HG02798 (cell line): ENCODE results near the gene SLC12A7.

Source experiments
- ATAC-seq: cut with Tn5 transposase; IDR thresholded peaks from one replicate; pipeline ENCODE4 v1.9.1; 2021; ENCODE audit warnings: mild to moderate bottlenecking; ENCODE audit not compliant: unreplicated experiment, poor library complexity

SLC12A7 gene

DNA sequence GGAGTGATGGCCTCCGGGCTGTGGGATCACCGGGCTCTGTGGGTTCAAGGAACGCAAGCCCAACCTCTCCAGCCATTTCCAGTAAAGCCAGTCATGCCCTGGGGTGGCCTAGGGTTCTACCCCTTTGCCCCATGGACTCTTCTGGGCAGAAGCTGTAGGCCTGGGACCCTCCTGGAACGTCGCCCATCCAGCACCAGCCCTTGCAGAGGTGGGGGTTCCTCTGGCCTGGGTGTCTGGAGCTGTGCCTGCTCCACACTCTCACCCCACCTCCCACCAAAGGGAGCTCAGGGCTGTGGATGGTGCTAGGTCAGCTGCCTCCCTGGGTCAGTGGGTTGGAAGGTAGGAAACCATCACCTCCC is 1.4 kb upstream of the SLC12A7 start:
- ATAC-seq, result no peak

DNA sequence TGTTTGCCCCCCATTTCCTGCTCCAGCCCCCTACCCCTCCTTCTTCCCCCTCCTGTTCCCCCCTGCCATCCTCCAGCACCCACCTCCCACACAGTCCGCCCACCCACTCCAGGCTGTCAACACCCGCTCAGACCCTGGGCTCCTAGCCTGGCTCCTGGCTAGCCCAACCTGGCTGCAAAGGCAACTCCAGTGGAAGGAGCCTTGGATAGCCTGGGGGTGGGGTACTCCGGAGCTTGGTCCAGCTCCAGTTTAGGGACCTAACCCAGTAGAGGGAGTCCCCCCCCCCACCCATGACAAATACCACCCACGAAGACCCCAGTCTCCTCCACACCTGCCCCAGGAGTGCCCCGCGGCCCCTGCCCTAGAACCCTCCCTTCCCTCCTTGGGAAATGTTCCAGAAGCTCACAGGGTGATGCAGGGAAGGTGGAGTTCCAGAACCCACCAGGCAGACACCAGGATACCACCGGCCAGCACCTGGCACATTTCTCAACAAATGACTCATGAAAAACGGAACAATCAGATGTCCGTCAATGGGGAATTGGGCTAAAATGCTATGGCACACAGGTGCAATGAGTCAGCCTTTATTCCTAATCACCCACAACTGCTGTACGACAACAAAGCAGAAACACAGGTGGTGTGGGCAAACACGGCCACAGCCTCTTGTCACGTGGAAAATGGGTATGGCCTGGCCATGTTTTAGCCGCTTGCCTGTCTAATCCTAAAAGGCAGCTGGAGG is 901 bp upstream of the SLC12A7 start:
- no peak for ATAC-seq

DNA sequence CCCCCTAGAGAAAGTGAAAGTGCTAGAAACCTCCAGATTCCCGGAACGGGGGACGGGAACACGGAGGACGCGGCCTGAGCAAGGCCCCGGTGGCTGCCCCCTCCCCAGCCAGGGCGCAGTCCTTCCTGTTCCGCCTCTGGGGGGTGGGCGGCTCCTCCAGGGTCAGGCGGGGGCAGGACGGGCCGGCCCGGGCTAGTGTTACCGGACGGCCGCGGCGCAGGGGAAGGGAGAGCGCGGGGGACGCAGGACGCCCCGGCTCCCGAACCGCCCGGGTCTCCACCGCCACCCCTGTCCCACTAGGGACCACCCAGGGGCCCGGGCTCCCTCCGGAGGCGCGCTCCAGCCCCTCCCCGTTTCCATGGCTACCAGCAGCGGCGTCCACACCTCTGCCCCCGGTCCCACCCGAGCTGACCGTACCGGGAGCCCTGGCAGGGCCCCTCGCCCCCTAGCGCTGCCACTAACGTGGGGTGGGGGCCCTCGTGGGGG is 579 bp downstream of the SLC12A7 start:
- ATAC-seq, result no peak

DNA sequence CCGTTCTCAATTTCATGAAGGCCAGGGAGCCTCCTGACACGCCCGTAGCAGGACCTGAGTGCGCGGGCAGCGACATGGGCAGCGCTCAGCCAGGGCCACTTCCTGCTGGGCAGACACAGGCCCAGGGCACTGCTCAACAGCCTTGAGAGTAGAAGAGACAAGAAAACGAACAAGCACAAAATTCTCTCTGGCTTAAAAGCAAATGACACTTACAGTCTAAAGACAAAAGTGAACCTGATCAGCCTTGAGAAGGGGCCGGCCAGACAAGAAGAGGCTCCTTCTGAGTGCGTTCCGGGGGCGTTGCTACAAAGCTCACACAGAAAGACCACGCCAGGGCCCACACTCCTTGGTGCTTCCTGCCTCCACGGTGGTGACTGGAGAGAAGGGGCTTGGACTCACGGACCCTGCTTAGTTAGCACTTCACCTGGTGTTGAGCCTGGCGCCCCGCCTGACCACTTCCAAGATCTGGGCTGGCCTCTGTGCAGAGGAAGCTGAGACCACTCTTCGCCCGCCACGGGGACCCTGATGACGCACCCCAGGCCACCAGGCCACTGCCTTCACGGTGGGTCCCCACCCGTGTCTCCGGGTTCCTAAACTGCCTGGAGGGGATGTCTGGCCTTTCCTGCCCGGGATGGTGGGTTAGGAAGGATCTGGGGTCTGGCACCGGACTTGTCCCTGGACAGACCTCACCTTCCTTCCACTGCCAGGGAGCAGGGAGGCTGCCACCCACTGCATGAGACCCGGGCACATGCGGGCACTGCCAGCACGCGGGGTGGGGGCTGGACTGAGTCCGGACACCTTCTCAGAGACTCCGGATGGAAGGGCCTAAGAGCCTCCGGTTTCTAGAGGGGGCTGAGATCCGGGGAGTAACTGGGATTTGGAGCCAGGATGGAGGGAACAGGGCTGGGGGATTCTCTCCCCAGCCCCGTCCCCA is 1.3 kb downstream of the SLC12A7 start:
- no peak for ATAC-seq

DNA sequence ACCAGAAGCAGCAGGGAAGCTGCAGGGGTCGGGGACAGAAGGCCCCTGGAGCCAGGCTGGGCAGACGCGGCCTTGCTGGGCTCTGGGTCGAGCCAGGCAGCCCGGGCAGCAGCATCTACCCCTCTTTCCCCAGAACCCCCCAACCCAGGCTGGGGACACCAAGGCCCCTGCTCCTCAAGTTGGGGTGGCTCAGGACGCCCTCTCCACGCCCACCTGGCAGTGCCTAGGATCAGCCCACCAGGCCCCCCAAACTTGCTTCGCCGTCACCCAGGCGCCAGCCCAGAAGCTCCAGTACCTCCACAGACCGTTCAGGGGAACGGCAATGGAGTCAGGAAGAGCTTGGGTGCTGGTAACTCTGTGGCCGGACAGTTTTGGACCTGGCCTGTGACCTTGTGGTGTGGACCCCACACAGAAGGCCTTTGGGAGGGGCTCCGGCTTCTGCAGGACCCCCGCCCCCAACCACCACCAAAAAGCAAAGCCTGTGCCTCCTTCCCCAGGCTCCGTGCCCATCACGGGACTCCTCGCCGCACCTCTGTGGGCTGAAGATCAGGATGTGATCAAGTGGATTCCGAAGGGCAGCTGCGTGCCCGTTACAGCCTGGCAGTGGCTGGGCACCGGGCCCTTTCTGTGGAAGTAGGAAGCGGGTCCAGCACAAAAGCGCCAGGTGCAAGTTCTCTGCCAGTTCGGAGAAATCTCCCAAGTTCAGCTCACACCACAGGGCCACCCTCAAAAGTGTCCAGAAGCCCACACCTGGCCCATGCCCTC is 2.1 kb downstream of the SLC12A7 start:
- ATAC-seq, result no peak

DNA sequence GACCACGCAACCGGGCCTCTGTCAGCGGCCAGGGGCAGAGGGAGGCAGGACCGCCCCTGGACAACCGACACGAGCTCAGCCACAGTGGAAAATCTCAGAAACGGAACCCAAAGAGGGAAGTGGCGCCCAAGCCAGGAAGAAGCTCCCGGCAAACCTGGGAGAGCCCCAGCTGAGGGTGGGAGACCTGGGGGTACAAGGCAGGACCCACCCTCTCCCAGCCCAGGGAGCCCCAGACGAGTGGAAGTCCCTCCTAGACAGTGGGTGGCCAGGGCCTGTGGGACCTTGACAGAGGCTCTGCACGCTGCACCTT is 3.0 kb downstream of the SLC12A7 start:
- no peak for ATAC-seq

DNA sequence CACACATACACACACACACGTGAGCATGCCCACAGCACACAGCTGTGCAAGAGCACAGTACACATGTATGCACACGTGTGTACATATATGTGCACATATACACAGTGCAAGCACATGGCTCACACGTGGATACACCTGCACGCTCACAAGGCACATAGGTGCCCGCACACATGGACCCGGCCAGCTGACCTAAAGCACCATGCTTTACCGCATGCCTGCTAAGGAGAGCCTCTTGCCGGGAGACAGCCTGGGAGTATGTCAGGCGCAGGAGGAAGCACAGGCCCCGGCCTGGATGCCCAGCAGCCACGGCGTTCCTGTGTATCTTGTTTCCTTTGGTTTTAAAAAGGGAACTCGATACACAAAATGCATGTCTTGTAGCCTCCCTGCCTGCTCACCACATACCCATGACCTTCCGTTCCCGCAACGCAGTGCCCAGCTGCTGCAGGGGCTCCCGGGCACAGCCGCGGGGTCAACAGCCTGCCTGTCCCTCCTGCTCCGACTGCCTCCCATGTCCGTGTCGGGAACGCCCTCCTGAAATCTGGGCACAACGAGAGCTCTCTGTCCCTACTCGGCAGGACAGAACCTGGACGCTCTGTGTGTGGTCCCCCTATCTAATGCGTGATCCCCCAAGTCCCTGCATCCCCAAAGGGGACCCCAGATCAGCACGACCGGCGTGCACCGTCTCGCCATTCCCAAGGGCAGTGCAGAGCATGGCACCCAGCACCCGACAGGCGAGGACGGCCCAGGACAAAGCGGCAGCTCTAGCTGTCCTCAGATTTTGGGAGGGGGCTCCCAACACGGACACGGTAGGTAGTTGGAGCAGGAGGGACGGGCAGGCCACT is 3.6 kb downstream of the SLC12A7 start:
- ATAC-seq, result no peak

DNA sequence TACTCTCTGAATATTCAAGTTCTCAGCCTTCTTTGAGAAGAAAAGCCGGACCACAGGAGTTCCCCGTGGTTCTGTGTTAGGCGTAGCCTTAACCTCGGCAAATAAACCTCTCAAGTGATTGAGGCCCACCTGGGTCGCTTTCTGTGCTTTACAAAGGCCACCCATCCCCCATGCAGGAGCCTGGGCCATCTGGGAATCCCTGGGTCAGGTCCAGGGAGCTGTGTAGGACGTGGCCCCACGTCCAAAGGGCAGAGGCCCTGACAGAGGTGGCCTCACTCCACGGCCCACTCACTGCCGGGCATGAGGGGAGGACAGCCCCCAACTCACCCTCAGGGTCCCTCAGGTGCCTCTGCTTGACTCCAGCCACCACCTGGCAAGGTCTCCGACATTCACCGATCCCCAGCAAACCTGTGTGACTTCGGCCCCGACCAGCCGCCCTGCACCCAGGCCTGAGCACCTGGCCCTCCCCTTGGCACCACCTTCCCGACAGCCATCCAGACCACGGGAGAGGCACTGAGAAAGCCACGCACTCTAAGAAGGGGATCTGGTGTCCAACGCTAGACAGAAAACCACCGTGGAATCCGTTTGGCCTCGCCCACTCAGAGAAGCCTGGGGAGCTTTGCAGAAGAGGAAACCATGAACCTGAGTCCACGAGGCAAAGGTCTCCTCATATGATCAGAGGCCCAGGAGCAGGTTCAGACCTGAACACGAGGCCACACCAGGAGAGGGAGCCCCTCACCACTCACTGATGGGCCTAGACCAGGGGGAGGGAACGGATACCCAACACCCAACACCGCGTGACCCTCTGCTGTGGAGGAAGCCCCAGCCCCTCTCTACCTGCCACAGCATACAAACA is 4.5 kb downstream of the SLC12A7 start:
- ATAC-seq, result no peak

DNA sequence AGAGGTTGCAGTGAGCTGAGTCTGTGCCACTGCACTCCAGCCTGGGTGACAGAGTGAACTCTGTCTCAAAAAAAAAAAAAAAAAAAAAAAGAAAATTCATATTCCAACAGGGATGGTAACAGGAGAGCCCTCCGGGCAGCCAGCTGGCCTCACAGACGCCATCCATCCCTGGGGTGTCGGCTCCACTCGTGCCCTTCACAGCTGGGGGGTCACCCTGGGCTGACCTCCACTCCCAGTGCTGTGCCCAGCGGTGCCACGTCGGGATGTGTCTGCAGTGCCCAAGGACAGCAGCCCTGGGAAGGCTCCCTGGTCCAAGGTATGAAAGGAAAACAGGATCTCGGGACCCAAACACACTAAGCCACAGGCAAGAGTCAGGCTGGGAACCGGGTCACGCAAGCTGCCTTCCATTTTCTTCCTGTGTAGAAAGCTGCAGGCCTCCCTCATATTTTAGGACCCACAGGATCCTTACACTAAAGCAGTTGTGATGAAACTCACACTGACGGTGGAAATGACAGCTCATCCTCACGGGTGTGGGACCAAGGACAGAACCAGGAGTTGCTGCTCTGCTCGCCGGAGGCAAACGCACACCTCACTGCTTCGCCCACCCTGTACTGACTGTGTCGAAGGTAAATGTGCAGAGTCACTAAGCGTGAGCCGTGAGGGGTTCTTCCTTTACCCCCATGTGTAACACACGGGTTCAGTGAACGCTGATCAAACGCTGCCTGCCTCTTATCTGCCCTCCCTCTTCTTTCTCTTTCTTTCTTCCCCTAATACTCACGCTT is 5.3 kb downstream of the SLC12A7 start:
- no peak for ATAC-seq

DNA sequence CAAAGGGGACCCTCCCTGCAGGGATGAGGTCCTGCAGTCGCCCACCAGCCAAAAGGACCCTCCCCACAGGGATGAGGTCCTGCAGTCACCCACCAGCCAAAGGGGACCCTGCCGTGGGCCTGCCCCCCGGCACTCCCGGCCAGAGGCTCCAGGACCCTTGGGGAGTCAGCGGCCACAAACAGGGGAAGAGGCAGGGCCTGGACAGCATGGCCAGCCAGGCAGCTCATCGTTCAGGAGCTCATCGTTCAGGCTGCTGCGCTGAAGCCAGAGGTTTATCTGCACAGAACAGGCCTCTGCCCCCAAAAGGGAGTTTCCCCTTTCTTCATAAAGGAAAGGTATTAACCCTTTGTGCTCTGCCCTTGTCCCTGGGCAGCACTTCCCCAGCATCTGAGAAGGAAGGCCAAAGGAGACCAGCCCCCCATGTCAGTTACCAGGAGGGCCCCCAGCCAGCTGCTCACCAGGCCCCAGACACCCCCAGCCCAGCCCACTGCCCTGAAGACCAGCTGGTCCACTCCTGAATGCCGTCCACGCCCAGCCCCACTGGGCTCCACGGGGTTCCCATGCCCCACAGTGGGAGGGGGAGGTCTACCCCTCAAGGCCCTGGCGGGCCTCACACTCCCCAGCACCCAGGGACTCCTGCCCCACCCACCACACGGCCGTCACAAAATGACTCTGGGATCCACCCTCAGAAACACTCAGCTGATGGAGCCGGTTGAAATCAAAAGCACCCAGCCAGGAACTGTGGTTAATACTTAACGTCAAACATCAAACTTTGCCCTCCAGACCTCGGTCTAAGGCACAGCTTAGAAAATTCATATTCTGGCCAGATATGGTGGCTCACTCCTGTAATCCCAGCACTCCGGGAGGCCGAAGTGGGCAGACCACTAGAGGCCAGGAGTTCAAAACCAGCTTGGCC is 6.3 kb downstream of the SLC12A7 start:
- ATAC-seq, result no peak

DNA sequence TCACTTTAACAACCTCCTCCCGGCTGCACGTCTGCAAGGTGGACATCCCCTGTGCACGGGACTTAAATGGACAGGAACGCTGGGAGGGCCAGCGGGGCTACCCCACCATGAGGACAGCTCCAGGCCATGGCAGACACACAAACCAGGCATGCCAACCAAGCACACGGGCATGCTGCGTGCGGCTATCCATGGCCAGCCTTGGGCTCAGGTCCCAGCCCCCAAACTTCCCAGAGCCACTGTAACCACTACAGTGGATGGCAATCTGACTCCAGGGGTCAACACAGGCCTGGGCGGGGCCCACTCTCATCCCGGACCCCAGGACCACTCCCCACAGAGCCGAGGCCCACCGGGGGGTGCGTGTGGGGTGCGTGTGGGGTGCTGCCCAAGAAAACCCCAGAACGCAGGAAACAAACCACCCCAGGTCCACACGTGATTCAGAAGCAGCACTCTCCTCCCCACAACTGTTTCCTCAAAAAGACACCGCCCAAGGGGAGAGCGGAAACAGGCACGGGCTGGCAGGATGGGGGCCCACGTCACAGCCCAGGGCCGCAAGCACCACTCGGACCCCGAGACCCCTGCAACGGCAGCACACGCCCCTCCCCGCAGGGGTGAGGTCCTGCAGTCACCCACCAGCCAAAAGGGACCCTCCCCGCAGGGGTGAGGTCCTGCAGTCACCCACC is 7.4 kb downstream of the SLC12A7 start:
- no peak for ATAC-seq

DNA sequence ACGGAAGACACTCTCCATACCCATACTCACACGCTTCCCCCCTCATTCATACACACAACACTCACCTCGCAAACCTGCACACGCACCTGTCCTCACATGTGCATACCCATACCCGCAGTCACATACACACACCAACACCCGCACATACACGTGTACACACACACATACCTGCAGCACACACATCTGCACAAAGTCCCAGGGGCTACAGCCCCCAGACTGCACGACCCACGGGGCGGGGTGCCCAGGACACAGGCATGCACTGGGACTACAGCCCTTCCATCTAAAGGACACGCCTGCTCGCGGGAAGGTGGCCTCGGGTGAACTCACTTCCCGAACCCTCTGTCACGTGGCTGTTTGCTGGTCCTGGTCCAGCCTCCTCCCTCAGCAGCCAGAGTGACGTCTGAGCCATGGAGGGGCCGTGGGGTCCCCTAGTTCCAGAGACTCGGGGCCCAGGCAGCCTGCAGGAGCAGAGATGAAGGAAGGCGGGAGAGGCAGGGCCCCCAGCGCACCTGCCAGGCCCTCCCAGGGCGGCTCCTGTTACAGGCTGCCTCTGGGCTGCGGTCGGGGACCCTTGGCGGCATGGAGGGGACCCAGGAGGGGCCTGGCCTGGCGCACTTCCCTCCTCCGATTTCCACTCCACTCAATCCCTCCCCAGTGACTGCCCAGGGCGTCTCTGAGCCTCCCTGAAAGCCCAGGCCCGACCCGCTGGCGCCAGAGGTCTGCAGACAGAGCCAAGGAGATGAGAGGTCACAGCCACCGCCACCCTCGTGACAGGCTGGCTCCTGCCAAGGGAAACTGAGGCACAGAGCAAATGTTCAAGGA is 8.1 kb downstream of the SLC12A7 start:
- ATAC-seq, result no peak

DNA sequence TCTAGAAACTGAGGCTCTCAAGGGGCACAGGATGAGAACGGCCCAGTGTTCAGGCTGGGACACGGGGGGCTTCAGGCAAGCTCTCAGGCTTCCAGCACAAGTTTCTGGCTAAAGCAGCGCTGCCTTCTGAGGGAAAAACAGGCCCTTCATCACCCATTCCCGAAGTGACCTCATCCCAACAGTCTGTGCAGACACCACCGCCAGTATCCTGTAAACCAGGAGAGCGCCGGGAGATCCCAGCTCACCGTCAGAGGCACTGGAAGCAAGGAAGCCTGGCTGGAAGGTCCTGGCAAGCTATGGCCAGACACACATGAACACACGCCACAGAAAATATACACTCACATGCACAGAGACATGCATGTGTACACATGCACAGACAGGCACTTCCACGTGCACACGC is 8.8 kb downstream of the SLC12A7 start:
- no peak for ATAC-seq

DNA sequence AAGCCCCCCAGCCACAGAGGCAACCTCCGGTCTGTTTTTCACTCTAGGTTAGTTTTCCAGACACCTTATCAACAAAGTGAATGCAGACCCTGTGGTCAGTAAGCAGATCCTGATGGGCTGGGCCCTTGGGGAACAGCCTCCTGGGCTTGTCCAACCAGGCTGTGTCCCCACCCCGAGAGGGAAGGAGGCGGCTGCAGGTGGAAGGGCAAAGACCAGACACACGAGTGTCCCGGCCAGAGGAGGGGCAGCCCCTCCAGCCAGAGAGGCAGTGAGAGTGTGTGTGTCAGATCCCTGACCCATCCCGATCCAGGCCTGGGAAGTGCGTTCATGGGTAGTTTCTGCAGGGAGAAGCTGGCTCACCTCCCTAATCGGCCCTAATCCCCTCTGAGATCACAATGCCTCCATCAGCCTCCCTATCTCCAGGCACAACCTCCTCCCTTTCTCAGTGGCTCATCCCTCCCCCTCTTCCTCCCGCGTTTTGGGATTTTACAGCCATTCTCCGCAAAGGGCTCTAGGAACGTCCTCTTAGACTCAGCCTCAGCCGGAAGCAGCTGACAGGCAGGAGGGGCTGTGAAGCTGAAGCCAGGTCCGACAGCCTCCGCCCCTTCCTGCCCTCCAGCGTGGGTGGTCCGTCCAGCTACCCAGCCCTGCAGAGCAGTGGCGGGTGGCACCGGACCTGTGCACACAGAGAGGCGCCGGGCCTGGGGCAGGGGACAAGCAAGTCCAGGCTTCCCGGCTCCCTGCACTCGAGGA is 9.7 kb downstream of the SLC12A7 start:
- ATAC-seq, result no peak
